Brain microvascular endothelial cell (primary cell): ENCODE results near the gene GALNT1.
"Not testable (repeated sequence)": the region's sequence is repeated elsewhere in the genome, so short reads cannot be mapped to it uniquely, and the experiment has no call there.

Experiments
- DNase-seq: peaks from one replicate; pipeline ENCODE4 v3.0.0-alpha.2; 2020
- H3K27ac ChIP-seq: fragments of 250-450 bp; sonication (Bioruptor Pico); 2 replicates; pipeline ENCODE4 v1.5.1; 2020; ENCODE audit warnings: mild to moderate bottlenecking, moderate library complexity
- H3K27me3 ChIP-seq: fragments of 250-450 bp; sonication (Bioruptor Pico); replicated peaks from 2 replicates; pipeline ENCODE4 v1.5.1; 2020; ENCODE audit warnings: mild to moderate bottlenecking
- H3K36me3 ChIP-seq: fragments of 250-450 bp; sonication (Bioruptor Pico); replicated peaks from 2 replicates; pipeline ENCODE4 v1.5.1; 2020; ENCODE audit warnings: mild to moderate bottlenecking
- H3K4me3 ChIP-seq: 2 replicates; pipeline ENCODE4 v1.5.1; 2011; ENCODE audit warnings: low read depth, mild to moderate bottlenecking, control low read depth, low read length, moderate library complexity
- in situ Hi-C: cut with HindIII; loops from 2 replicates; pipeline ENCODE4 v1.10.0; 2017; ENCODE audit warnings: low sequenced_read_pairs, low pct_ligation_motif_present
- TF ChIP-seq, protein P1 (sequence below): IDR thresholded peaks from 2 replicates; pipeline ENCODE4 v1.5.1; 2011; ENCODE audit warnings: low read depth, mild to moderate bottlenecking, moderate library complexity, low read length, control low read depth, inconsistent platforms; ENCODE audit errors: missing control alignments

Gene GALNT1

DNA sequence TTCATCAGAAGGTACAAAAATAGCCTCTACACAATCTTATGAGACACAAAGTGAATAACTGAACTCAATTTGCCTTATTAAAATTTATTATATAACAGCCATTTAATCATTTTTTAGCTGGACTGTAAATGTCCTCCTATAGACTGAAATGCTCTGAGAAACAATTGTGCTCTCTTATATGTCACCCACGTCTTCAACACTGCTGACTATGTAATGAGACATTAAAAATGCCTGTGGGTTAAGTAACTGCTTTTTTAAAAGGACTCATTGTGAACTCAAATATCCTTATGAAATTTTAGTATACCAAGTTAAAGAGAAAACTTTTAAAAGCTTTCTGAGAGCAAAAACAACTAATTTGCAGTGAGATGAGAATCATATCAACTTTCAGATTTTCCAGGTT is 10.4 kb upstream of the GALNT1 start:
- Histone ChIP-seq H3K27me3 (no peaks in the 10 kb centered on the region), H3K27ac (no peak overlapping the region), H3K4me3 (no peak overlapping the region), H3K36me3 (no peaks in the 10 kb centered on the region)
- TF ChIP-seq, protein P1, sequence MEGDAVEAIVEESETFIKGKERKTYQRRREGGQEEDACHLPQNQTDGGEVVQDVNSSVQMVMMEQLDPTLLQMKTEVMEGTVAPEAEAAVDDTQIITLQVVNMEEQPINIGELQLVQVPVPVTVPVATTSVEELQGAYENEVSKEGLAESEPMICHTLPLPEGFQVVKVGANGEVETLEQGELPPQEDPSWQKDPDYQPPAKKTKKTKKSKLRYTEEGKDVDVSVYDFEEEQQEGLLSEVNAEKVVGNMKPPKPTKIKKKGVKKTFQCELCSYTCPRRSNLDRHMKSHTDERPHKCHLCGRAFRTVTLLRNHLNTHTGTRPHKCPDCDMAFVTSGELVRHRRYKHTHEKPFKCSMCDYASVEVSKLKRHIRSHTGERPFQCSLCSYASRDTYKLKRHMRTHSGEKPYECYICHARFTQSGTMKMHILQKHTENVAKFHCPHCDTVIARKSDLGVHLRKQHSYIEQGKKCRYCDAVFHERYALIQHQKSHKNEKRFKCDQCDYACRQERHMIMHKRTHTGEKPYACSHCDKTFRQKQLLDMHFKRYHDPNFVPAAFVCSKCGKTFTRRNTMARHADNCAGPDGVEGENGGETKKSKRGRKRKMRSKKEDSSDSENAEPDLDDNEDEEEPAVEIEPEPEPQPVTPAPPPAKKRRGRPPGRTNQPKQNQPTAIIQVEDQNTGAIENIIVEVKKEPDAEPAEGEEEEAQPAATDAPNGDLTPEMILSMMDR, result no peak
- no peak for DNase-seq
- in situ Hi-C loops, result no loop called here

DNA sequence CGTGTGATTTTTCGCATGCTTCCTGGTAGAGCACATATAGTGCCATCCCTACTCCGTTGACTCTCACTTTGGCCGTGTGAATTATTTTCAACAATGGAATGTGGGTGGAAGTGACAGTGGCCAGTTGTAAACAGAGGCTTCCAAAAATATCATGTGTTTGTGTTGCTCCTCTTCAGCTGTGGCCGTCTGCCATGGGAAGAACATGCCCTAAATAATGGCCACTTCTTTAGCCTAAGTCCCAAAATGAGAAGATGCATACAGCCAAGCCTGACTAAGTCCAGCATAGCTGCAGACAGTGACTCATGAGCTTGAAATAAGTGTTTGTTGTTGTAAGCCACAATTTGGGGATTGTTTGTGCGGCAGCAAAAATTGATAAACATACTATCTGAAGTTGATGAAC is 8.9 kb upstream of the GALNT1 start:
- TF ChIP-seq, protein P1, result no peak
- in situ Hi-C loops, result no loop called here
- H3K27me3 ChIP-seq, result no peaks in the 10 kb centered on the region
- peak; percentile 45 for DNase-seq
- H3K36me3 ChIP-seq, result no peaks in the 10 kb centered on the region
- no peak overlapping the region for H3K27ac ChIP-seq
- no peak overlapping the region for H3K4me3 ChIP-seq

DNA sequence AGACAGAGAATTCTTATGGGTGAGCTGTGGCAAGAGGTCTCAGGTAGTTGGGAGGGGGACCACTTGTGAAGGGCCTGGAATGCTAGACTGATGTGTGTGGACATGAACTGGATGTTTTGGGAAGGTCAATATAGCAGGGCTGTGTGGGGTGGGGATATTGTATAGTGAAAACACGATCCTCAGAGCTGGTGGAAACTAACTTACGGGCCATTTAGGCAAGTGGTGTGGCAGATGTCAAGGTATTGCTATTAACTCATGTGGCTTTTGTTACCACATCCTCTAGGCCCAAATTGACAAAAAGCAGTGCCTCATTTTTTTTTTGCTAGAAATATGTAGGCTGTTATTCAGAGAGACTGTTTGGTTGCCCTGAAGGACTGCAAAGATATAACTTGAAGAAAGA is 8.0 kb upstream of the GALNT1 start:
- Histone ChIP-seq H3K4me3 (no peak overlapping the region), H3K27ac (no peak overlapping the region), H3K27me3 (no peaks in the 10 kb centered on the region), H3K36me3 (no peaks in the 10 kb centered on the region)
- no peak for DNase-seq
- TF ChIP-seq, protein P1, result no peak
- in situ Hi-C loops, result no loop called here

DNA sequence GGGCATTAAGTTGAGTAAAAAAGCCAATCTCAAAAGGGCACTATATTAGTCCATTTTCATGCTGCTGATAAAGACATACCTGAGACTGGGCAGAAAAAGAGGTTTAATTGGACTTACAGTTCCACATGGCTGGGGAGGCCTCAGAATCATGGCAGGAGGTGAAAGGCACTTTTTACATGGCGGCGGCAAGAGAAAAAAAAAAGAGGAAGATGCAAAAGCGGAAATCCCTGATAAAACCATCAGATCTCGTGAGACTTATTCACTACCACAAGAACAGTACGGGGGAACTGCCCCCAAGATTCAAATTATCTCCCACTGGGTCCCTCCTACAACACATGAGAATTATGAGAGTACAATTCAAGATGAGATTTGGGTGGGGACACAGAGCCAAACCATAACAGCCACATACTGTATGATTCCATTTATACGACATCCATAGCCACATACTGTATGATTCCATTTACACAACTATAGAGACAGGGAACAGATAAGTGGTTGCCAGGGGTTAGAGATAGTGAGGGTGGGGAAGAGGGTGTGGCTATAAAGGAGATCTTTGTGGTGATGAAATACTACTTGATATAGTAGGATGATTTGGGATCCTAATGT is 5.2 kb upstream of the GALNT1 start:
- H3K4me3 ChIP-seq, in situ Hi-C loops, DNase-seq, H3K36me3 ChIP-seq, H3K27ac ChIP-seq, H3K27me3 ChIP-seq: not testable (repeated sequence)

DNA sequence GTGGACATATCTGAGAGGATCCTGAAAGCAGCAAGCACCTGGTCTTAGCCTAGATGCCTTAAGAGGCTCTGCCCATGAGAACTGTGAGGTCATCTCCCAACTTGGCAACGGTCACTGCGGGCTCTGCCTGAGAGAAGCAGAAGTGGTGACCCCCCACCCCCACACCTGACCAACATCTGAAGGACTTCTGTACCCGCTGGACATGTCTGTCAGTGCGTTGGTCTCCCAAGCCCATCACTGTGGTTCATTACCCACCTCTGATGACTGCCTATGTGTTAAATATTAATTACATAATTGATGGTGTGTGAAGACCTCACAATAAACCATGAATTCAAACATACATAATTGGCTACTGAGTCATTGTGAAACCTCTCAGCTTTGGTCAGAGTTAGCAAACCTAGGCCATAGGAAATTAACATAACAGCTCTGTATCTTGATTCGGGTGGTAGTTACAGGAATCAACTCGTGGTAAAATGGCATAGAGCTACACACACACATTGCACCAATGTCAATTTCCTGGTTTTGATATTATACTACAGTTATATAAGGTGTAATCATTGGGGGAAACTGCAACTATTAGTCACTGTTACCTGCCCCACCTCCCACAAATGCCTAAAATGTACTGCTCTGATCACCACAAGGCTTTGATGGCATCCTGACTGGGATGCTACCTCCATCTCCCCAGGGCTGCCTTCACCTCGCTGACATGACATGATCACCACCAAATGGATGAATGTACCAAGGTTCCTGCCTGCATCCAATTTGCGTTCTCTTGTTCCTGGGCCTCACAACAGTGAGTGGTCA is 4.3 kb upstream of the GALNT1 start:
- TF ChIP-seq, protein P1, result no peak
- in situ Hi-C loops, result no loop called here
- no peaks in the 10 kb centered on the region for H3K27me3 ChIP-seq
- no peak overlapping the region for H3K27ac ChIP-seq
- no peaks in the 10 kb centered on the region for H3K36me3 ChIP-seq
- no peak overlapping the region for H3K4me3 ChIP-seq
- DNase-seq, result no peak

DNA sequence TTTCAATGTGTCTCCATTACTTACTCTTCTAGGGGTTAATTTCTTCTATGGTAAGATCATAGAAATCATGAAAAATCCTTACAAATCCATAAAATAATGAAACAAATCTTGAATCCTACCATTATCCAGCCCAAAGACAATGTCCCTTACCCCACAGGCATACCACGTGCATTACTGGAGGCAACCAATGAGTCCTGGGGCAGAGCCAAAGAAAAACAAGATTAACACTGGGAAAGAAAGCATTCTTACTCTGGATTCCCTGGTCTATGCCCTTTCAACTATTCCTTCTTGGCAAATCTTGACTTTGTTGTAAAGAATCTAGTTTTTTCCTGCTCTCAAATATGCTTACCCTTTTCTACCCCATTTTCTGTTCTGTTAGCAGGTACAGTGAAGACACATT is 3.1 kb upstream of the GALNT1 start:
- no peak for DNase-seq
- Histone ChIP-seq H3K27ac (no peak overlapping the region), H3K4me3 (no peak overlapping the region), H3K27me3 (no peaks in the 10 kb centered on the region), H3K36me3 (no peaks in the 10 kb centered on the region)
- in situ Hi-C loops, result no loop called here
- TF ChIP-seq, protein P1, result no peak
